Activated CD4-positive, alpha-beta memory T cell treated with anti-CD3 and anti-CD28 coated beads, Interleukin-2, amount 10 ng/mL, durations not matched to agents 7 days and 5 days (primary cell): ENCODE results near the gene MYOZ2. TPM values are rescaled to one million over a fixed set of nuclear protein-coding genes. Genes with fewer than 3 reads are reported as not detected.

Experiments
- CTCF ChIA-PET: fragments of 350-600 bp; sonication (Branson Sonifier 250); formaldehyde crosslinking; loops from one replicate; lab custom pipeline; 2021; ENCODE audit warnings: antibody characterized with exemption, inconsistent platforms; lab: Charles Lee
- POLR2A ChIA-PET: fragments of 350-600 bp; sonication (Branson Sonifier 250); formaldehyde crosslinking; loops from one replicate; lab custom pipeline; 2021; ENCODE audit warnings: antibody characterized with exemption; lab: Charles Lee
- DNase-seq: peaks from one replicate; pipeline ENCODE4 v3.0.0-alpha.2; 2020
- H3K27ac Mint-ChIP-seq: one replicate; pipeline ENCODE4 v1.8.0; 2021; ENCODE audit warnings: mild to moderate bottlenecking, mixed read lengths
- H3K27me3 Mint-ChIP-seq: one replicate; pipeline ENCODE4 v1.8.0; 2021; ENCODE audit warnings: mixed read lengths
- H3K36me3 Mint-ChIP-seq: one replicate; pipeline ENCODE4 v1.8.0; 2021; ENCODE audit warnings: low read depth, mixed read lengths
- H3K4me1 Mint-ChIP-seq: one replicate; pipeline ENCODE4 v1.8.0; 2021; ENCODE audit warnings: mixed read lengths
- H3K4me3 Mint-ChIP-seq: one replicate; pipeline ENCODE4 v1.8.0; 2021; ENCODE audit warnings: mild to moderate bottlenecking, mixed read lengths
- H3K9me3 Mint-ChIP-seq: one replicate; pipeline ENCODE4 v1.8.0; 2021; ENCODE audit warnings: mixed read lengths
- total RNA-seq, 2 experiments: library from RNA; stranded (reverse); gene quantifications; one replicate each; pipeline ENCODE4 v1.2.3, GENCODE V29; 2021

MYOZ2 gene
- total RNA-seq: not detected

DNA sequence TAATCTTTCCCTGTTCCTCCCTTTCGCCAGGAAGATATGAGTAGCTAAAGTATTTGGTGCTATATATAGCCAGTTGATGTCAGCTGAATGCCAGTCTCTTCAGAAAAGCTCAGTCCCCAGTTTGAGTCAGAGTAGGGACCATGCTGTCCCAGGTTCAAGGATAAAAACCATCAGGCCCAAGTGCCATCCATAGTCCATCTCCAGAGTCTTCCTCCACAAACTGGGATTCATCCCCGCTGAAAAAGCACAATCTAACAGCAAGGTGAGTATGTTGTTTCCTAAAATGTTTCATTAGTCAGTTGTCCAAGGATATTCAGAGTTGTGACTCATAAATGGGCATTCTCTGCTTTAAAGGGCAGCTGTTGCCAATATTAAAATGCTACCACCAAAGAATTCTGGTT lies at the start of gene MYOZ2:
MYOZ2 (plus strand) TSS at position 112 of the 401 bp plus-strand sequence. CDS start 694 bp downstream, outside the sequence.
- Mint-ChIP-seq H3K36me3 (no peaks in the 10 kb centered on the region), H3K9me3 (no peaks in the 10 kb centered on the region), H3K27me3 (no peaks in the 10 kb centered on the region), H3K4me1 (peaks cover 9% of the 10 kb centered on the region), H3K27ac (no peak within 1 kb of the TSS), H3K4me3 (no peak within 1 kb of the TSS)
- no peak for DNase-seq
- POLR2A ChIA-PET: no interaction called here
- CTCF ChIA-PET: no interaction called here

DNA sequence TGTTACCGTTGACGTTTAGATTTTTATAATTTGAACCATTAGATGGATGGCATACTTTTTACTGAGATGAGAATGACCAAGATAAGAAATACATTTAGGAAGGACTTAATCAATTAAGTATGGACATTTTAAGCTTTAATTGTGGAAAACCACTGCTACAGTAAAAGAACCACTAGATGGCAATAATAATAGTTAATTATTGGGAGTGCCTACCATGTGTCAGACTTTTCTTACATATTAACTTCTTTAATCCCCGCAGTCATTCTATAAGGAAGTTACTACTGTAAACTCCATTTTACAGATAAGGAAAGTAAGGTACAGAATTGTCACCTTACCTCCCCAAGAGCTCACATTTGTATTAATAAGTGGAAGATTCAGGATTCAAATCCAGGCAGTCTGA lies 48.5 kb upstream of the MYOZ2 start:
- H3K27ac Mint-ChIP-seq: no peak overlapping the region
- CTCF ChIA-PET: interaction anchor here (2.8 kb wide), 1 partner anchor 46 kb away, joined by 8 read pairs; no protein-coding TSS in a partner anchor
- DNase-seq: no peak
- POLR2A ChIA-PET: no interaction called here
- H3K4me1 Mint-ChIP-seq: no peaks in the 10 kb centered on the region
- H3K4me3 Mint-ChIP-seq: no peak overlapping the region
- H3K36me3 Mint-ChIP-seq: no peaks in the 10 kb centered on the region
- no peaks in the 10 kb centered on the region for H3K9me3 Mint-ChIP-seq
- H3K27me3 Mint-ChIP-seq: peaks cover 2% of the 10 kb centered on the region

DNA sequence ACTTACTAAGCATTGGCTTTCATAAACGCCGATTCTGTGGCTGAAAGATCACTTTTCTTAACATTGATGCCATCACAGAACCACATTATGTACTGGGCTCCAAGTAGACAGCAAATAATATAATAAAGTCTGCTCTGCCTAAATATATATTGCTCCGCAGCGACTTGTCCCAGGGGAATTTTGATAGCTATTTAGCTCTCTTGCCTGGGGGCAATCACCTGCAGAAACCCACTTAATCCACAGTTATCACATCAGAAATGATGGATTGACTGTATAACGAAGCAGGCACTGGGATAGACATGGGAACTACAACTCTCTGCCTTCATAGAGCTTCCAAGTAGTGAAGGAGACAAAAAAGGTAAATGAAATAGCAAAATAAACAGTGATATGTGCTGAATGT lies 48.0 kb upstream of the MYOZ2 start:
- CTCF ChIA-PET: interaction anchor here (2.8 kb wide), 1 partner anchor 46 kb away, joined by 8 read pairs; no protein-coding TSS in a partner anchor

GRCh38 chr4:119093042-119093827 lies 42.4 kb upstream of the MYOZ2 start:
- Mint-ChIP-seq H3K27ac (no peak overlapping the region), H3K4me1 (peaks cover 2% of the 10 kb centered on the region), H3K4me3 (no peak overlapping the region), H3K36me3 (no peaks in the 10 kb centered on the region), H3K27me3 (peaks cover 6% of the 10 kb centered on the region), H3K9me3 (no peaks in the 10 kb centered on the region)
- POLR2A ChIA-PET: no interaction called here
- CTCF ChIA-PET: no interaction called here
- DNase-seq: no peak

More for the DNA sequence above, 48.0 kb upstream of the MYOZ2 start:
- DNase-seq: no peak
- POLR2A ChIA-PET: no interaction called here
- Mint-ChIP-seq H3K9me3 (no peaks in the 10 kb centered on the region), H3K36me3 (no peaks in the 10 kb centered on the region), H3K4me3 (no peak overlapping the region), H3K27me3 (peaks cover 2% of the 10 kb centered on the region), H3K27ac (no peak overlapping the region), H3K4me1 (no peaks in the 10 kb centered on the region)

GRCh38 chr4:119097282-119097900 lies 38.2 kb upstream of the MYOZ2 start:
- H3K4me1 Mint-ChIP-seq: peaks cover 2% of the 10 kb centered on the region
- H3K27me3 Mint-ChIP-seq: peaks cover 5% of the 10 kb centered on the region
- no peaks in the 10 kb centered on the region for H3K36me3 Mint-ChIP-seq
- no peaks in the 10 kb centered on the region for H3K9me3 Mint-ChIP-seq
- H3K27ac Mint-ChIP-seq: no peak overlapping the region
- CTCF ChIA-PET: interaction anchor here (1.2 kb wide), 1 partner anchor 8 kb away, joined by 3 read pairs; no protein-coding TSS in a partner anchor
- POLR2A ChIA-PET: no interaction called here
- no peak overlapping the region for H3K4me3 Mint-ChIP-seq
- no peak for DNase-seq

GRCh38 chr4:119098306-119098705 lies 37.3 kb upstream of the MYOZ2 start:
- H3K27ac Mint-ChIP-seq: no peak overlapping the region
- CTCF ChIA-PET: no interaction called here
- POLR2A ChIA-PET: no interaction called here
- H3K27me3 Mint-ChIP-seq: peaks cover 5% of the 10 kb centered on the region
- peaks cover 2% of the 10 kb centered on the region for H3K4me1 Mint-ChIP-seq
- no peak for DNase-seq
- no peaks in the 10 kb centered on the region for H3K9me3 Mint-ChIP-seq
- no peaks in the 10 kb centered on the region for H3K36me3 Mint-ChIP-seq
- H3K4me3 Mint-ChIP-seq: no peak overlapping the region

DNA sequence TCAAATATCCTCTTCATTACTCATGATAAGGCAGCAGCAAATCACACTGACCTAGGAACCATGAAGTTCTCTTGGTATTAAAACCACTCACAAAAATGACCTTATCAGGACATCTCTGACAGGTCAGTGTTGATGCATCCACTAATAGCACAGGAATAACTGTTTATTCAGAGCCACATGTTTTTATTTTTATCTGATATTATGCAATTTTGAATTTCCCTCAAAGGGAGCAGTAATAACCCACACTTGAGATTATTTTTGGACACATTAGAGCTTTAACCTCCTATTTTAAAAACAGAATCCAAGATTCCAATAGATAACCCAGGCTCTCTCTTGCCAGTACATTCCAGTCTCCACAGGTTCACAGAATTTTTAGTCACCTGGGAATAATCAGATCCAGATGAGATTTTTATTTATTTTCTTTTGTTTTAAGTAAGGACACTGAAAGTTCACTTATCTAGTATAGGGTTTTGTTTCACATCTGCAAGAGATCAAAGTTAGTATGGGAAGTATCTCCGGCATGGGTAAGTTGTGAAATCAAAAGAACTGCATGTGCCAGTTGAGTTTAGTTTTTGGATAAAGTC lies 36.3 kb upstream of the MYOZ2 start:
- no peak overlapping the region for H3K4me3 Mint-ChIP-seq

GRCh38 chr4:119100655-119101054 lies 35.0 kb upstream of the MYOZ2 start:
- H3K4me3 Mint-ChIP-seq: no peak overlapping the region
- H3K4me1 Mint-ChIP-seq: peaks cover 2% of the 10 kb centered on the region
- no peak for DNase-seq
- no peaks in the 10 kb centered on the region for H3K36me3 Mint-ChIP-seq
- POLR2A ChIA-PET: no interaction called here
- no peaks in the 10 kb centered on the region for H3K9me3 Mint-ChIP-seq
- CTCF ChIA-PET: no interaction called here
- H3K27ac Mint-ChIP-seq: no peak overlapping the region
- H3K27me3 Mint-ChIP-seq: peaks cover under 1% of the 10 kb centered on the region

More for the DNA sequence above, 36.3 kb upstream of the MYOZ2 start:
- ChIA-PET CTCF (interaction anchor here (0.5 kb wide), 1 partner anchor 687 kb away, joined by 3 read pairs; no protein-coding TSS in a partner anchor), POLR2A (no interaction called here)
- H3K27me3 Mint-ChIP-seq: peaks cover 5% of the 10 kb centered on the region
- no peak for DNase-seq
- no peak overlapping the region for H3K27ac Mint-ChIP-seq
- peaks cover 2% of the 10 kb centered on the region for H3K4me1 Mint-ChIP-seq
- H3K9me3 Mint-ChIP-seq: no peaks in the 10 kb centered on the region
- H3K36me3 Mint-ChIP-seq: no peaks in the 10 kb centered on the region

GRCh38 chr4:119103263-119103662 lies 32.4 kb upstream of the MYOZ2 start:
- CTCF ChIA-PET: interaction anchor here (0.8 to 0.9 kb wide), 2 partner anchors 32 to 62 kb away, joined by 3 to 5 read pairs; no protein-coding TSS in a partner anchor
- POLR2A ChIA-PET: no interaction called here
- no peaks in the 10 kb centered on the region for H3K4me1 Mint-ChIP-seq
- H3K36me3 Mint-ChIP-seq: no peaks in the 10 kb centered on the region
- DNase-seq: no peak
- H3K9me3 Mint-ChIP-seq: no peaks in the 10 kb centered on the region
- H3K27ac Mint-ChIP-seq: no peak overlapping the region
- H3K4me3 Mint-ChIP-seq: no peak overlapping the region
- no peaks in the 10 kb centered on the region for H3K27me3 Mint-ChIP-seq

DNA sequence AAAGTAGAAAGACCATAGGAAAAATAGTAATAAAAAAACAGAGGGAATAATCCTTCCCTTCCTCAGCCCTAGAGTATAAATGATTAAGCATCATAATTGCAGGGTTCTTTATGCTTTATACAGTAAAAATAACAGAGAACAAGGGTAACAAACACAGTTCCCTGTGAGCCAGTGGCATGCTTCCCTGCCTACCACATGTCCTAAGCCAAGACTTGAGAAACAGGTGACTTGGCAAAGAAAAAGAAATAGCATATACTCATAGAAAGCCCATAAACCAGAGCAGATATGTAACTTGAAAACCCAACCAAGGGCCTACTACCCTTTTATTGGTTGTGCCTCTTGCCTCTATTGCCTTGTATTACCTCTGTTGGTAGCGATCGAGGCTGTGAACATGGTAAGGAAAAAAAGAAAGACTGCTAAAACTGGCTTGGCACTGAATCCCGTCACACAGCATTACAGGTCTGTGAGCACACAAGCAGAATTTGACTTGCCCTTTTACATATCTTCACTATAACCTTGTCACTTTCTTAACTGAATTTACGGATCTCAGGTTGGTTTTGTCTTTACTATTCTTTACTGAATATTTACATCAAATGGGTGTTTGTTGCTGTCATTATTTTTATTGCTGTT lies 30.9 kb upstream of the MYOZ2 start:
- no peak overlapping the region for H3K4me3 Mint-ChIP-seq
- CTCF ChIA-PET: no interaction called here
- DNase-seq: no peak
- POLR2A ChIA-PET: no interaction called here
- no peaks in the 10 kb centered on the region for H3K27me3 Mint-ChIP-seq
- no peaks in the 10 kb centered on the region for H3K36me3 Mint-ChIP-seq
- H3K27ac Mint-ChIP-seq: no peak overlapping the region
- H3K9me3 Mint-ChIP-seq: no peaks in the 10 kb centered on the region
- H3K4me1 Mint-ChIP-seq: no peaks in the 10 kb centered on the region

- Mint-ChIP-seq H3K36me3 (no peaks in the 10 kb centered on the region), H3K27ac (no peak overlapping the region), H3K4me1 (no peaks in the 10 kb centered on the region), H3K9me3 (no peaks in the 10 kb centered on the region), H3K4me3 (no peak overlapping the region), H3K27me3 (no peaks in the 10 kb centered on the region)
- ChIA-PET CTCF (interaction anchor here (1.2 kb wide), 1 partner anchor 9 kb away, joined by 3 read pairs; no protein-coding TSS in a partner anchor), POLR2A (no interaction called here)
- DNase-seq: no peak
These were observed 30.0 kb upstream of the MYOZ2 start for GRCh38 chr4:119105605-119106004.

- DNase-seq: no peak
- Mint-ChIP-seq H3K9me3 (no peaks in the 10 kb centered on the region), H3K4me1 (no peaks in the 10 kb centered on the region), H3K27me3 (no peaks in the 10 kb centered on the region), H3K27ac (no peak overlapping the region), H3K4me3 (no peak overlapping the region), H3K36me3 (no peaks in the 10 kb centered on the region)
- ChIA-PET POLR2A (no interaction called here), CTCF (interaction anchor here (1.2 kb wide), 1 partner anchor 9 kb away, joined by 3 read pairs; no protein-coding TSS in a partner anchor)
These were observed 29.3 kb upstream of the MYOZ2 start for GRCh38 chr4:119106036-119107000.
